ENCODE measurements around the gene PIGU.

DNA sequence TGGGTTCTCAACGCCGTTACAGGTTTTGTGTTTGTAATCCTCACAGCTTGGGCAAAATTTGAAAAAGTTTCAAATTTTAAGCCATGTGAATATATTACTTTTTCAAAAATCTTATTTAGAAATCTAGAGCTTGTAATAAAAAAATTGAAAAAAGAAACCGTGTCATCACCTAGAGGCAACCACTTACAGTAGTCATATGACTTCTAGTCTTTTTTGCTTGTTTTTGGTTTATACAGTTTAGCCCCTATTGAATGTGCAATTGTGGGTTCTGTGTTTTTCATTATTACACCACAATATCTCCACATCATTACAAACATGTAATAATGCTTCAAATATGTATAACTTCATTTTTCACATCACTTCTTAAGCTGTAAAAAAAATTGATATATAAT is 159.8 kb downstream of the PIGU start:
- TF ChIP-seq, protein P1, sequence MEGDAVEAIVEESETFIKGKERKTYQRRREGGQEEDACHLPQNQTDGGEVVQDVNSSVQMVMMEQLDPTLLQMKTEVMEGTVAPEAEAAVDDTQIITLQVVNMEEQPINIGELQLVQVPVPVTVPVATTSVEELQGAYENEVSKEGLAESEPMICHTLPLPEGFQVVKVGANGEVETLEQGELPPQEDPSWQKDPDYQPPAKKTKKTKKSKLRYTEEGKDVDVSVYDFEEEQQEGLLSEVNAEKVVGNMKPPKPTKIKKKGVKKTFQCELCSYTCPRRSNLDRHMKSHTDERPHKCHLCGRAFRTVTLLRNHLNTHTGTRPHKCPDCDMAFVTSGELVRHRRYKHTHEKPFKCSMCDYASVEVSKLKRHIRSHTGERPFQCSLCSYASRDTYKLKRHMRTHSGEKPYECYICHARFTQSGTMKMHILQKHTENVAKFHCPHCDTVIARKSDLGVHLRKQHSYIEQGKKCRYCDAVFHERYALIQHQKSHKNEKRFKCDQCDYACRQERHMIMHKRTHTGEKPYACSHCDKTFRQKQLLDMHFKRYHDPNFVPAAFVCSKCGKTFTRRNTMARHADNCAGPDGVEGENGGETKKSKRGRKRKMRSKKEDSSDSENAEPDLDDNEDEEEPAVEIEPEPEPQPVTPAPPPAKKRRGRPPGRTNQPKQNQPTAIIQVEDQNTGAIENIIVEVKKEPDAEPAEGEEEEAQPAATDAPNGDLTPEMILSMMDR (IDR thresholded peaks at IDR 0.05): no peak
- TF ChIP-seq EP300 (IDR thresholded peaks at IDR 0.05): no peak
- no peak for TF ChIP-seq POLR2A (IDR thresholded peaks at IDR 0.05)
